WTC11 (cell line): Measurements from ENCODE around the gene EML4. TPM values are rescaled to one million over a fixed set of nuclear protein-coding genes. Genes with fewer than 3 reads are reported as not detected.

ENCODE experiments used
- ATAC-seq: fragments of 200-7000 bp; cut with Tn5 transposase; 2 replicates; pipeline ENCODE4 v1.10.0; 2021; ENCODE audit warnings: mild to moderate bottlenecking, moderate library complexity
- CTCF ChIA-PET: fragments of 300-600 bp; sonication (Branson Sonifier 250); formaldehyde crosslinking; loops from one replicate; lab custom pipeline; 2021; ENCODE audit warnings: antibody characterized with exemption; lab: Charles Lee
- POLR2A ChIA-PET: fragments of 350-600 bp; sonication (Branson Sonifier 250); formaldehyde crosslinking; loops from one replicate; lab custom pipeline; 2021; ENCODE audit warnings: antibody characterized with exemption; lab: Charles Lee
- DNase-seq: peaks from one replicate; pipeline ENCODE4 v3.0.0; 2021; ENCODE audit warnings: low spot score
- H3K27ac Mint-ChIP-seq: 2 replicates; pipeline ENCODE4 v1.8.0; 2021; ENCODE audit warnings: mixed read lengths
- H3K27me3 Mint-ChIP-seq: 2 replicates; pipeline ENCODE4 v1.8.0; 2021; ENCODE audit warnings: low read depth, mild to moderate bottlenecking, moderate library complexity, mixed read lengths
- H3K36me3 Mint-ChIP-seq: 2 replicates; pipeline ENCODE4 v1.8.0; 2021; ENCODE audit warnings: mixed read lengths
- H3K4me1 Mint-ChIP-seq: 2 replicates; pipeline ENCODE4 v1.8.0; 2022; ENCODE audit warnings: mixed read lengths
- H3K4me3 Mint-ChIP-seq: 2 replicates; pipeline ENCODE4 v1.8.0; 2021; ENCODE audit warnings: mild to moderate bottlenecking, moderate library complexity, mixed read lengths
- H3K9me3 Mint-ChIP-seq: 2 replicates; pipeline ENCODE4 v1.8.0; 2021; ENCODE audit warnings: mixed read lengths
- ELF4 ChIP-seq: sonication (generic); formaldehyde crosslinking; IDR thresholded peaks from 2 replicates; pipeline ENCODE4 v1.8.1; 2022; ENCODE audit warnings: low read depth, mild to moderate bottlenecking, moderate library complexity, missing genetic modification reagents
- FOXK1 ChIP-seq: sonication (generic); formaldehyde crosslinking; IDR thresholded peaks from 2 replicates; pipeline ENCODE4 v1.8.0; 2022; ENCODE audit warnings: mild to moderate bottlenecking, moderate library complexity, missing genetic modification reagents
- GRHL2 ChIP-seq: fragments of 250-450 bp; sonication (Bioruptor Pico); IDR thresholded peaks from 2 replicates; pipeline ENCODE4 v1.8.0; 2022; ENCODE audit warnings: mild to moderate bottlenecking, moderate library complexity; ENCODE audit not compliant: insufficient replicate concordance, severe bottlenecking
- HMGA2 ChIP-seq: fragments of 250-450 bp; sonication (Bioruptor Pico); IDR thresholded peaks from 2 replicates; pipeline ENCODE4 v1.4.0; 2021; ENCODE audit warnings: mild to moderate bottlenecking, moderate library complexity
- JAZF1 ChIP-seq: fragments of 250-450 bp; sonication (Bioruptor Pico); IDR thresholded peaks from 2 replicates; pipeline ENCODE4 v1.9.0; 2021; ENCODE audit warnings: moderate library complexity, mild to moderate bottlenecking, inconsistent platforms
- NFE2L1 ChIP-seq: sonication (generic); formaldehyde crosslinking; IDR thresholded peaks from 2 replicates; pipeline ENCODE4 v1.8.1; 2023; ENCODE audit warnings: missing genetic modification reagents
- SP1 ChIP-seq: sonication (generic); formaldehyde crosslinking; conservative IDR thresholded peaks from 2 replicates; pipeline ENCODE4 v1.8.1; 2022; ENCODE audit warnings: missing genetic modification reagents
- TCF7 ChIP-seq: sonication (generic); formaldehyde crosslinking; IDR thresholded peaks from 2 replicates; pipeline ENCODE4 v1.8.0; 2022; ENCODE audit warnings: mild to moderate bottlenecking, low read depth, missing genetic modification reagents, moderate library complexity
- ZNF416 ChIP-seq: fragments of 250-450 bp; sonication (Bioruptor Pico); IDR thresholded peaks from 2 replicates; pipeline ENCODE4 v1.9.0; 2021; ENCODE audit warnings: mild to moderate bottlenecking, inconsistent platforms
- ZNF671 ChIP-seq: fragments of 250-450 bp; sonication (Bioruptor Pico); IDR thresholded peaks from 2 replicates; pipeline ENCODE4 v1.8.0; 2021; ENCODE audit warnings: mild to moderate bottlenecking
- total RNA-seq: library from RNA; stranded (reverse); gene quantifications from 3 replicates; pipeline ENCODE4 v1.2.3, GENCODE V29; 2021
- TF ChIP-seq, protein P1 (sequence below): sonication (generic); formaldehyde crosslinking; IDR thresholded peaks from 2 replicates; pipeline ENCODE4 v1.8.1; 2023; ENCODE audit warnings: mild to moderate bottlenecking, missing genetic modification reagents, moderate library complexity
- TF ChIP-seq, protein P2 (sequence below): sonication (generic); formaldehyde crosslinking; IDR thresholded peaks from 2 replicates; pipeline ENCODE4 v1.8.1; 2023; ENCODE audit warnings: mild to moderate bottlenecking, missing genetic modification reagents
- TF ChIP-seq, protein P3 (sequence below): fragments of 250-450 bp; sonication (Bioruptor Pico); IDR thresholded peaks from 2 replicates; pipeline ENCODE4 v1.9.0; 2021; ENCODE audit warnings: moderate library complexity, mild to moderate bottlenecking, inconsistent platforms, borderline replicate concordance
- TF ChIP-seq, protein P4 (sequence below): sonication (generic); formaldehyde crosslinking; IDR thresholded peaks from 2 replicates; pipeline ENCODE4 v1.8.0; 2023; ENCODE audit warnings: mild to moderate bottlenecking, missing genetic modification reagents

Gene EML4
- total RNA-seq, 1 experiment from 2014 or later, result 89.9 TPM

DNA sequence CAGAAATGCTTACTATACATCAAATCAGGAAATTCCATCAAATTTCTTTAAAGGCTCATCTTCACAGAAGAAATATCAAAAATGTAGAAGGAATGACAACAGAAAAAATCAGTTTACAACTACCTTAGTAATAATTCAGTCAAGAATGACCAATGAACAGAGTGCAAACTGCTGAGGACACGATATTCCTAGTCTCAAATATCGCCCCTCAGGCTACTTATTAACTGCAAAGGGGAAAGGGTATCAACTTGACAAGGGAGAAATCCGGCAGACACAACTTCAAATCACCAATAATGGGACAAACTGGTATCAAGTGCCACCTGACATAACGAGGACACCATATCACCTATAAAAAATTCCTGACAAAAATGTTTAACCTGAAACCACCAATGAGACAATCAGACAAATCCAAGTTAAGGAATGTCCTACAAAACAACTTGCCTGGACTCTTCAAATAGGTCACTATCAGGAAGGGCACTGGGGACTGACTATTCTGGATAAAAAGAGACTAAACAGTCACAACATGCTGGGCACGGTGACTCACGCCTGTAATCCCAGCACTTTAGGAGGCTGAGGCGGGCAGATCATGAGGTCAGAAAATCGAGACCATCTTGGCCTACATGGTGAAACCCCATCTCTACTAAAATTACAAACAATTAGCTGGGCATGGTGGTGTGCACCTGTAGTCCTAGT is 179.1 kb downstream of the EML4 start (continued):
- TF ChIP-seq, protein P1, sequence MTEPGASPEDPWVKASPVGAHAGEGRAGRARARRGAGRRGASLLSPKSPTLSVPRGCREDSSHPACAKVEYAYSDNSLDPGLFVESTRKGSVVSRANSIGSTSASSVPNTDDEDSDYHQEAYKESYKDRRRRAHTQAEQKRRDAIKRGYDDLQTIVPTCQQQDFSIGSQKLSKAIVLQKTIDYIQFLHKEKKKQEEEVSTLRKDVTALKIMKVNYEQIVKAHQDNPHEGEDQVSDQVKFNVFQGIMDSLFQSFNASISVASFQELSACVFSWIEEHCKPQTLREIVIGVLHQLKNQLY (CRISPR knock-in tag), result no peak
- TF ChIP-seq, protein P2, sequence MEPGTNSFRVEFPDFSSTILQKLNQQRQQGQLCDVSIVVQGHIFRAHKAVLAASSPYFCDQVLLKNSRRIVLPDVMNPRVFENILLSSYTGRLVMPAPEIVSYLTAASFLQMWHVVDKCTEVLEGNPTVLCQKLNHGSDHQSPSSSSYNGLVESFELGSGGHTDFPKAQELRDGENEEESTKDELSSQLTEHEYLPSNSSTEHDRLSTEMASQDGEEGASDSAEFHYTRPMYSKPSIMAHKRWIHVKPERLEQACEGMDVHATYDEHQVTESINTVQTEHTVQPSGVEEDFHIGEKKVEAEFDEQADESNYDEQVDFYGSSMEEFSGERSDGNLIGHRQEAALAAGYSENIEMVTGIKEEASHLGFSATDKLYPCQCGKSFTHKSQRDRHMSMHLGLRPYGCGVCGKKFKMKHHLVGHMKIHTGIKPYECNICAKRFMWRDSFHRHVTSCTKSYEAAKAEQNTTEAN (CRISPR knock-in tag), result no peak
- no peak for TF ChIP-seq HMGA2
- TF ChIP-seq JAZF1 (CRISPR knock-in tag), result no peak

DNA sequence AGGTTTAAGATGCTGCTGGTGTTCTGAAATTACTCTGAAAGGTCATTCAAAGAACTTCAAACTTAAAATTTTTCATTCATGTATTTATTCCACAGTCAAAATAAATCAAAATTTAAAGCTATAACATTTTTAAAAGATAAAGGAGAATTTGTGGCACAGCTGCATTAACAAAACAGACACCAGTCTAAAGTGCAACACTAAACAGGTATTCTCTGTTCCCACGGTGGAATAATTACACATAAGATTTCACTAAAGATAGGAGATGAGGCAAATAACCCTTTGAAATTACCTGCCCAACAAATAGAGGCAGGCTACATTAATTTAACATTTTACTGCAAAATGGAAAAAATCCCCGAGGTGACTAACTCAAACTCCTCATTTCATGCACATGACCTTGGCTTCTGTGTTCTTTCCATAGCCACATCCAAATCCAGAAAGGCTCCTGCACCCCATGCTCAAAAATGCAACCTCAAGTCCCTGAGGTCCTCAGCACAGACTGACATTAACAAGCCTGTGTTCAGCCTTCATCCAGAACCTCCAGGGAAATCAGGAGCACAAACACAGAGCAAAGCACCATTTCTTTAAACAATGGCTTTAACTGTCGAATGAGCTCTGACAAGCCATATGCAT is 181.4 kb downstream of the EML4 start:
- Mint-ChIP-seq H3K4me1 (no peaks in the 10 kb centered on the region), H3K27ac (no peak overlapping the region), H3K9me3 (no peaks in the 10 kb centered on the region), H3K27me3 (no peaks in the 10 kb centered on the region), H3K4me3 (no peak overlapping the region), H3K36me3 (peaks cover 42% of the 10 kb centered on the region)
- DNase-seq (no peak), ATAC-seq (no peak)
- CTCF ChIA-PET, result no interaction called here
- POLR2A ChIA-PET, result no interaction called here
- TF ChIP-seq FOXK1 (CRISPR knock-in tag) (no peak), ELF4 (no peak), ZNF416 (CRISPR knock-in tag) (no peak), ZNF671 (CRISPR knock-in tag) (no peak), SP1 (no peak), TCF7 (CRISPR knock-in tag) (no peak)
- TF ChIP-seq, protein P3, sequence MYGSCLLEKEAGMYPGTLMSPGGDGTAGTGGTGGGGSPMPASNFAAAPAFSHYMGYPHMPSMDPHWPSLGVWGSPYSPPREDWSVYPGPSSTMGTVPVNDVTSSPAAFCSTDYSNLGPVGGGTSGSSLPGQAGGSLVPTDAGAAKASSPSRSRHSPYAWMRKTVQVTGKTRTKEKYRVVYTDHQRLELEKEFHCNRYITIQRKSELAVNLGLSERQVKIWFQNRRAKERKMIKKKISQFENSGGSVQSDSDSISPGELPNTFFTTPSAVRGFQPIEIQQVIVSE (CRISPR knock-in tag), result no peak
- TF ChIP-seq, protein P1 (CRISPR knock-in tag), result no peak

DNA sequence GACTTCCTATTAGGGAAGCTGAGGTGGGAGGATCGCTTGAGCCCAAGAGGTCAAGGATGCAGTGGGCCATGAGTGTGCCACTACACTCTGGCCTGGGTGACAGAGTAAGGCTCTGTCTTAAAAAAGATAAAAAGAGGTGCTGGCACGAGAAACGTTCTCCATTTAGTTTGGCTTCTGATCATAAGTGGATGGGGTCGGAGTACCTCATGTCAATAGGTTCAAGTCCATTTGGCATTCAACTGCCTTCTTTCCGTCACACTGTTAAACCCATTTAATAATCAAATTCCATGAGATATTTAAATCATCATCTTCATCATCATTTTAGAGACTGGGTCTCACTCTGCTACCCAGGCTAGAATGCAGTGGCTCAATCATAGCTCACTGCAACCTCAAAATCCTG is 182.7 kb downstream of the EML4 start:
- CTCF ChIA-PET, result no interaction called here
- ATAC-seq (no peak), DNase-seq (no peak)
- POLR2A ChIA-PET, result no interaction called here
- Mint-ChIP-seq H3K27me3 (no peaks in the 10 kb centered on the region), H3K36me3 (peaks cover 40% of the 10 kb centered on the region), H3K4me3 (no peak overlapping the region), H3K4me1 (no peaks in the 10 kb centered on the region), H3K27ac (no peak overlapping the region), H3K9me3 (no peaks in the 10 kb centered on the region)
- TF ChIP-seq NFE2L1 (CRISPR knock-in tag) (no peak), GRHL2 (no peak)

DNA sequence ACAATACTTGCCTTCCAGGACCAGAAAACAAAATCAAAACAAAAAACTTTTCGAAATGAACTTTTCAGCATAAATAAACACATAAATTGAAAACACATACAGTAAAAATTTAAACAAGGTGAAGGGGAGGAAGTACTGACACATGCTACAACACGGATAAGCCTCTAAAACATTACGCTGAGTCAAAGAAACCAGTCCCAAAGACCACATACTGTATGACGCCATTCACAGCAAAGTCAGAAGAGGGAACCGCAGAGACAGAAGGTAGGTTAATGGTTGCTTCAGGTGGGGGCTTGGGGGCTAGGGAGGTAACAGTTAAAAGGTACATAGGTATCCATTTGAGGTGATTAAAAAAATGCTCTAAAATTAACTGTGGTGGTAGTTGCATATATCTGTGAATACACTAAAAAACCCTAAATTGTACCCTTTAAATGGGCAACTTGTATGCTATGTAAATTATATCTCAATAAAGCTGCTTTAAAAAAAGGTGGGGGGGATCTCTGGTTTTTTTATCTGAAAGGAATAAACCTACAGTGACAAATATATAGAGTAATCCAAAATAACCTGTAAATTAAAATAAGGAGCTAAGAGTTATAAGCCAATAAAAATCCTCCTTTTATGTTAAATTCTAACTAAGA is 184.8 kb downstream of the EML4 start:
- no peak for ATAC-seq
- TF ChIP-seq, protein P4, sequence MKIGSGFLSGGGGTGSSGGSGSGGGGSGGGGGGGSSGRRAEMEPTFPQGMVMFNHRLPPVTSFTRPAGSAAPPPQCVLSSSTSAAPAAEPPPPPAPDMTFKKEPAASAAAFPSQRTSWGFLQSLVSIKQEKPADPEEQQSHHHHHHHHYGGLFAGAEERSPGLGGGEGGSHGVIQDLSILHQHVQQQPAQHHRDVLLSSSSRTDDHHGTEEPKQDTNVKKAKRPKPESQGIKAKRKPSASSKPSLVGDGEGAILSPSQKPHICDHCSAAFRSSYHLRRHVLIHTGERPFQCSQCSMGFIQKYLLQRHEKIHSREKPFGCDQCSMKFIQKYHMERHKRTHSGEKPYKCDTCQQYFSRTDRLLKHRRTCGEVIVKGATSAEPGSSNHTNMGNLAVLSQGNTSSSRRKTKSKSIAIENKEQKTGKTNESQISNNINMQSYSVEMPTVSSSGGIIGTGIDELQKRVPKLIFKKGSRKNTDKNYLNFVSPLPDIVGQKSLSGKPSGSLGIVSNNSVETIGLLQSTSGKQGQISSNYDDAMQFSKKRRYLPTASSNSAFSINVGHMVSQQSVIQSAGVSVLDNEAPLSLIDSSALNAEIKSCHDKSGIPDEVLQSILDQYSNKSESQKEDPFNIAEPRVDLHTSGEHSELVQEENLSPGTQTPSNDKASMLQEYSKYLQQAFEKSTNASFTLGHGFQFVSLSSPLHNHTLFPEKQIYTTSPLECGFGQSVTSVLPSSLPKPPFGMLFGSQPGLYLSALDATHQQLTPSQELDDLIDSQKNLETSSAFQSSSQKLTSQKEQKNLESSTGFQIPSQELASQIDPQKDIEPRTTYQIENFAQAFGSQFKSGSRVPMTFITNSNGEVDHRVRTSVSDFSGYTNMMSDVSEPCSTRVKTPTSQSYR (CRISPR knock-in tag), result no peak

More for the DNA sequence above, 184.8 kb downstream of the EML4 start:
- Mint-ChIP-seq H3K4me1 (no peaks in the 10 kb centered on the region; the same call in 1 of the 2 replicates), H3K27ac (no peak overlapping the region), H3K9me3 (no peaks in the 10 kb centered on the region), H3K27me3 (no peaks in the 10 kb centered on the region), H3K36me3 (peaks cover 28% of the 10 kb centered on the region), H3K4me3 (no peak overlapping the region)
- DNase-seq, result no peak
- POLR2A ChIA-PET, result no interaction called here
- CTCF ChIA-PET, result no interaction called here
